GM21381 (cell line): Measurements from ENCODE around the gene PARM1.

Experiments used
- ATAC-seq: cut with Tn5 transposase; IDR thresholded peaks from one replicate; pipeline ENCODE4 v1.9.1; 2021; ENCODE audit warnings: mild to moderate bottlenecking, moderate library complexity; ENCODE audit not compliant: unreplicated experiment

PARM1 gene

DNA sequence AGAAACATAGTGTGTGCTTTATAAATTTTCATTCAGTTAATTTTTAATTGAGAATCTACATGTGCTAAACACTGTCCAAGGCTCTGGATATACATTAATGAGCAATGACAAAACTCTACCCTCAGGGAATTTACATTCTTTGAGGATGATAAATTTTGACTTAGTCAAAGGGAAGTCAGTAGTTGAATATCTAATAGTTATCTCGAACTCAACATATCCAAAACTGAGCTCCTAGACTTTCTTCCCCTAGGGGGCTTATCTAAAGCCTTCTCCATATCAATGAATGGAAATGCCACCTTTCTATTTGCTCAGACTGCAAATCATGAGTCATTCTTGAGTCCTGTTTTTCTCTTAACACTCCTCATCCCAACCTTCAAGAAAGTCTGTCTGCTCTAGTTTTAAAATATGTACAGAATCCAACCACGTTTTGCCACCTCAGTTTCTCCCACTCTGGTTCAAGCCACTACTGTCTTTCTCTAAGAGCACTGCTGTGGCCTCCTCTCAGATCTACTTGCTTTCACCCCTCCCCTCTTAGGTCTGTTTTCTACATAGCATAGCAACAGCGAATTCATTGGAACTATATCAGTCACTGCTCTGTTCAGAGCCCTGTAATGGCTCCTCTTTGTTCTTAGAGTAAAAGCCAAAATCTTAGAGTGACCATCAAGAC is 9.5 kb downstream of the PARM1 start:
- ATAC-seq, result no peak

DNA sequence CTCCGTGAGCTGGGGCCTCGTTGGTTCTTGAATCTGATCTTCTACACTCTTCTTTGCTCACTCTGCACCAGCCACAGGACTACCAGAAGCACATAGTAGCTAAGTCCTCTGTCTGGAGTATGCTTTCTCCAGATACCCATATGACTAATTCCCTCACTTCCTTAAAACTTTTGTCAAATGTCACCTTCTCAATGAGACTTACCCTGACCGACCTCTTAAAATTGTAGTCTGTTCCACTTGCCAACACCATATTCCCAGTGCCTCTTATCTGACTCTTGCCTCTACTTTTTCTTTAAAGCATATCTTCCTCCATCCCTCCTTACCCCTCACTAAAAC is 10.0 kb downstream of the PARM1 start:
- ATAC-seq, result no peak

DNA sequence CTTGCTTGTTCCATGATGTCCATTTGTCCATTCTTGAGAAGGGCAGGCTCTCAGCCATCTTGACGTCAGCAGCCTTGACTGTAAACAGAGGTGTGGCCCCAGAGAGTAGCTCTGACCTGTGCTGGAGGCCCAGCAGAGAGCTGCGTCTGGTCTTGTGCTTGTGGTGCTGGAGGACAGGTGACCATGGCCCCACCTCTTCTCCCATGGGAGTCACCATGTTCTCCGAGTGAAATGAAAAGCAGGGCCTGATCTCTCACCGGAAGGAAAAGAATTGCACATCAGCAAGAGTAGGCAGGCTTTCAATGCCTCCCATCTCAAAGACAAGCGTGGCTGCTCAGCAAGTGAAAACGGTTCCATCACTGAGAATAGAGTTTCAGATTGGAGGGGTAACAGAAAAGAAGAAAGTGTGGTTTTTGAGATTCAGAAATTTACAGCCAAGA is 11.5 kb downstream of the PARM1 start:
- no peak for ATAC-seq

DNA sequence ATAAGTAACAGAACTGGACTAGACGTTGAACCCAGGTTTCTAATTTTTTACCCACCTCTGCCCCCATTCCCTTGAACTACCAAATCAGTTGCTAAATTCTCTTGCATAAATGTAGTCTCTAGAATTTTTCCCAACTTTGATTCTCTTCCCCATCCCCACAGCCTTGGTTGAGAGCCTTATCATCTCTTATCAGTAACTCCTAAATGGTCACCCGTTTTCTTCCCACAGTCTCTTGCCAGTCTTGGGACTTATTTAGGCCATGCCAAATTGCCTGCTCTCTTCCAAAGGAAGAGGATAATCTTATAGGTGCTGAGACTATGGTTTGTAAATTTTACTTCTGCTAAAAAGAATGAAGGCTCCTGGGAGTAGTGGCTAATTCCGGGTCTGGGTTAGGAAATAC is 13.3 kb downstream of the PARM1 start:
- ATAC-seq, result no peak

DNA sequence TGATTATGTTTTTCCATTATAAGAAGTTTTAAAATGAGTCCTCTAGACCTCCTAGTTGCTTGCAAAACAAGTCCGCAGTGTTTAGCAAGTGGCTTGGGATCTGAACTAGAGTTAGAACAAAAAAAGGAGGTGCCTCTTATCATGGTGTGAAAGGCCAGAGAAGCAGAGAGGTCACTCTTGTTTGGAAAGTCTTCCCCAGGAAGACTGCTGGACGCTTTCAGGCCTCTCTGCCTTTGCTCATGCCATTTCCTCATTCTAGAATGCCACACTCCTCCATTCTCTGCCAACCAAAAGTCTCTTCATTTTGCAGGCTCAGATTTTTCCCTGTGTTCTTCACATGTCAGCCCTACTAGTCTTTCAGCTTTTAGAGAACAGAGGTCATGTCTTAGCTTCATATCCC is 14.9 kb downstream of the PARM1 start:
- ATAC-seq, result no peak

- ATAC-seq, result no peak
Measured at GRCh38 chr4:74948236-74948635, 15.3 kb downstream of the PARM1 start.

DNA sequence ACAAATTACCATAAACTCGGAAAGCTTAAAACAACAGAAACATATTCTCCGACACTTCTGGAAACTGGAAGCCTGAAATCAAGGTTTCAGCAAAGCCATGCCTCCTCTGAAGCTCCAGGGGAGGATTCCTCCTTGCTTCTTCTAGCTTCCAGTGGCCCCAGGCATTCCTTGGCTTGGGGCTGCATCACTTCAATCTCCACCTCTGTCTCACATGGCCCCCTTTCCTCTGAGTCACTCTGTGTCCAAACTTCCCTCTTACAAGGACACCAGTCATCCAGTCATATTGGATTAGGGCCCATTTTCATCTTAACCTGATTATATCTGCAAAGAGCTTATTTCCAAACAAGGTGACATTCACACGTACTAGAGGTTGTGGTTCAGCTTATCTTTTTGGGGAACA is 17.3 kb downstream of the PARM1 start:
- ATAC-seq, result no peak

DNA sequence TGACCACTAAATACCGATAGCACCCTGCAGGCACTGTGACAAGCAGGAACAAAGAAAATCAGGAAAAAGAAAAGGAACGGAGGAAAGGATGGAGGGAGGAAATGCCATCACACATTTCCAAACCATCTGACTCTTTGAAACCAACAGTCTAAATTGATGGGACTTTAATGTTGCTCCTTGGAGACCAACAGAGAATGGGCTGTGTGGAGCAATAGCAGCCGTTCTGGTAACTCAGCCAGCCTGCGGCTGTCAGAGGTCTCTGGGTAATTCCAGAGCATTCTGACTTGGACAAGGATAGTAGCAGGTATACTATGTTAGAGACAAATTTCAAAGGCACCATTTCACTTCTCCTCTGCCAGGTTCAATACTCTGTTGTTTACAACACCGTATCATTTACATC is 18.0 kb downstream of the PARM1 start:
- no peak for ATAC-seq

GRCh38 chr4:74953647-74954046 is 20.7 kb downstream of the PARM1 start:
- ATAC-seq, result no peak

DNA sequence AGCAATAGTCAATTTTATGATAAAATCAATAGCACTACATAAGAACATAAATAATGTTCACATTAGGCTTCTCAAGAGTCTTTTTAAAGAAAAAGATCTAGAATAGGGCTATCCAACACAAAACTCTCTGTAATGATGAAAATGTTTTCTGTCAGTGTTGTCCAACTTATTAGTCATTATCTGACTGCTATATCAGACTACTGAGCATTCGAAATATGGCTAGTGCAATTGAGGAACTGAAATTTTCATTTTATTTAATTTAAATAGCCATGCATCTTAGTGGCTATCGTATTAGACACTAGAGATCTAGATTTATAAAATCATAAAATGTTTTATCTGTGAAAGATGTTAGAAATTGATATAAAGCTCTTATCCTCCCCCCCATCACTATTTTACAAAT is 26.0 kb downstream of the PARM1 start:
- no peak for ATAC-seq

DNA sequence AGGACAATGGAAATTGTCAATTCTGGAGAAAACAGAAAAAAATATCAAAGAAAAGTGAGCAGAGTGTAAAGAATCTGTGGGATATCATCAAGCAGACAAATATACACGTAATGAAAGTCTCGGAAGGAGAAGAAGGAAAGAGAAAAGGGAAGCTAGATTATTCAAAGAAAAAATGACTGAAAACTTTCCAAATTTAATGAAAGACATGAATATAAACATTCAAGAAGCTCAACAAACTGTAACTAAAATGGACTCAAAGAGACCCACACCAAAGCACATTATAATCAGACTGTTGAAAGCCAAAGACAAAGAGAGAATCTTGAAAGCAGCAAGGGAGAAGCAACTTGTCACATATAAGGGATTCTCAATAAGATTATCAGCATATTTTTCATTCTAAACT is 28.3 kb downstream of the PARM1 start:
- ATAC-seq, result no peak

DNA sequence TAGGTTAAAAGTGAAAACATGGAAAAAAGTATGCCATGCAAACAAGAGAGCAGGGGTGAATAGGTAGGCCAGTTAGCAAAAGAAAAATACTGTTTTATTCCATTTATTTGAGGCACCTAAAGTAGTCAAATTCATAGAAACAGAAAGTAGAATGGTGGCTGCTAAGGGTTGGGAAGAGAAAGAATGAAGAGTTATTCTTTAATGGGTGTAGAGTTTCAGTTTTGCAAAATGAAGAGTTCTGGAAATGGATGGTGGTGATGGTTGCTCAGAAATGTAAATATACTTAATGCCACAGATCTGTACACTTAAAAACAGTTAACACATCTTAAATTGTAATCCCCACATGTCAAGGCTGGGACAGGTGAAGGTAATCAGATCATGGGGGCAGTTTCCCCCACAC is 29.7 kb downstream of the PARM1 start:
- ATAC-seq, result no peak

GRCh38 chr4:74964311-74964710 is 31.4 kb downstream of the PARM1 start:
- no peak for ATAC-seq

DNA sequence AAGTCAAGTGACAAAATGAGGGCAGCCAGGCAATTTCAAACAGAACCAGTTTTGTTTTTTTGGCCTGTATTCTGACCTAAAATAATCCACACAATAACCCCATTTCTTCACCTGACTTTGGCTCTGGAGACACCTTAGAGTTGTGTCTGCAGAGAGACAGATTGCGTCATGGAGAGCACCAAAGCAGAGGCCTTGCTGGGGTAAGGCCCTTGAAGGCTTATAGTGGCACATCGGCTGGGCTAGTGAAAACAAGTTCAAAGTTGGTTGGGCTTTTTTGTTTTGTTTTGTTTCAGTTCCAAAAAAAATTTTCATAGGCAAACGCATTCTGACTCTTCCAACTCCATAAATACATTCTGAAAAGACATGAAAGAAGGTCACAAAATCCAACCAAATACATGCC is 34.4 kb downstream of the PARM1 start:
- no peak for ATAC-seq

DNA sequence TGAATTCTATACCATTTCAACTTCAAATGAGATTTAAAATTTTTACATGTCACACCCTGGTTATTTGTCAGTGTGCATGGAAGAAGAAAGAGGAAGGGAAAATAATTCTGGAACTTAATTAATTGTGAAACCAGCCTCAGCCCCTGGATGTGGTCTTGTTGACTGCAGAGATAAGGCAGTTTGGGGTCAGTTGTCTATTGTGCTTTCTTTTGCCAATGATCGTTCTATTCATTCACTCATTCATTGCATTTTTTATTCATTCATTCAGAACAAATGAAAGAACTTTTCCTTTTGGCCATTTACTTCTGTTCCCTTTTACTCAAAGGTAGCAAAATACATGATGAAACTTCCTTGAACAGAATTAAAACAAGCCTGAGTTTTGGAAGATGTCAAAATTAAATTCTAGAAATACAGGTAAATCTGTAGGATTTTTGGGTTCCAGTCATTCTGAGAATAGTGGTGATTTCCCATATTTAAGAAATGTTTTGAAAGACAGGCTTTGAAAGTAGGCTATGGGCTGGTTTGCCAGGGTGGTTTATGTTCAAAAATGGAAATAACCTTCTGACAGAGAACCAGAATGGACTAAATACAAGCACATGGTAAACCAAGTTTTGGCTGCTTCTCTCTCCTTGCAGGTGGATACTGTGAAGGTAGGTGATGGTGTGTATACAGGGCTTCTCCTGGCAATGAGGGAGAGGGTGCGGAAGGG is 35.7 kb downstream of the PARM1 start:
- ATAC-seq, result no peak

GRCh38 chr4:74969507-74970474 is 36.9 kb downstream of the PARM1 start:
- no peak for ATAC-seq

DNA sequence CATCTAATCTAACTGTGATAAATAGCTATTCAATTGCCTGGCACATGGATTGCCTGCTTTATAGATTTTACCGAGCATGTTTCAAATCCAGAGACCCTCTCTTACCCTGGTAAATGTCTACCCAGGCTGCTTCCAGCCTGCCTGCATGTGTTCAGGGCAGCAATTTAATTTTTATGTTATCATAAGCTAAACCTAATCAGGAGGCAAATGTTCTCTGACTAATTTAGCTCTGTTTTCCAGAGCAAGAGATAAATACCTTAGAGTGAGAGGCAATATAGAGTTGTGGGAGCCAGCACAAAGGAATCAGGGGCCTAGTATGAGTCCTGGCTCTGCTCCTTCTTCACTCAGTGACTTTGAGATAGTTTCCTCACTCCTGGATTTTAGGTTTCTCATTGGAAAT is 37.7 kb downstream of the PARM1 start:
- no peak for ATAC-seq

GRCh38 chr4:74971862-74972261 is 38.9 kb downstream of the PARM1 start:
- no peak for ATAC-seq

GRCh38 chr4:74975082-74975481 is 42.2 kb downstream of the PARM1 start:
- no peak for ATAC-seq

DNA sequence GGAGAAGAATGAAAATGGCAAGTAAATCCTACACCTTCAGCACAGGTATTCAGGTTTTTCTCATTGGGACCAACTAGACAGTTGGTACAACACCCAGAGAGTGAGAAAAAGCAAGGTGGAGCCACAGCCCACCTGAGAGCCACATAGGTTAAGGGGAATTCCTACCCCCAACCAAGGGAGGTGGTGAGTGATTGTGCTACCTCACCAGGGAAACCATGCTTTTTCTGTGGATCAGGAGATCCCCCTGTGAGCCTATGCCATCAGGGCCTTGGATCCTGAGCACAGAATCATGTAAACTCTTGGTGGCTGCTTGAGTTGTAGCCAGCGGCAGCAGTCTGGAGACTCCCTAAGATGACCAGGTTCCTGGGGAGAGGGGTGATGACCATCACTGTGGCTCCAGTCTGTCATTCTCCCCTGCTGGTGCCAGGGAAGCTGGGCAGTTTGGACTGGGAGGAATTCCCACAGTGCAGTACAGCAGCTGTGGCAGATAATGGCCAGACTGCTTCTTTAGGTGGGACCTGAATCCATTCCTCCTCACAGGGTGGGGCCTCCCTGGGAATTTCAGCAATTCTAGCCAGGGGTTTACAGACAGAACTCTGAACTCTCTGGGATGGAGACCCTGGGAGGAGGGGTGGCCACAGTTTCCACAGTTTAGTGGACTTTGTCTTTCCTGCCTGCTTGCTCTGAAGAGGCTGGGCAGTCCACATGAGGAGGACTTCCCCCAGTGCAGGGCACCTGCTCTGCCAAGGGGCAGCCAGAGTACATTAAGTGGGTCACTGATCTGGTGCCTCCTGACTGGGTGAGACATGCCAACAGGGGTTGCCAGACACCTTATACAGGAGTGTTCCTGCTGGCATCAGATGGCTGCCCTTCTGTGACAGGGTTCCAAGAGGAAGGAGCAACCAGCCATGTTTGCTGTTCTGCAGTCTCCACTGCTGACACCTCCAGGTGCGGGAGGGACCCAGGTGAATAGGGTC is 43.2 kb downstream of the PARM1 start:
- no peak for ATAC-seq
